IMR-90 (cell line): ENCODE data around the gene GPR17. TPM values are rescaled to one million over a fixed set of nuclear protein-coding genes. Genes with fewer than 3 reads are reported as not detected.

Experiments used
- polyA plus RNA-seq, 3 experiments: library from polyadenylated mRNA; depleted of rRNA; stranded (reverse); fragments of >200 nt; gene quantifications; 2 replicates each; pipeline ENCODE4 v1.2.3, GENCODE V29; 2012; ENCODE audit warnings: low replicate concordance in 1 of 3
- total RNA-seq: library from RNA; depleted of rRNA; stranded (reverse); fragments of >200 nt; gene quantifications from 2 replicates; pipeline ENCODE4 v1.2.3, GENCODE V29; 2012; rRNA removed

The GPR17 gene
- total and polyA plus RNA-seq, 2 of the 4 experiments (the other 2 are of a cell fraction): not detected

Other genes with a start within 250 kb of the GPR17 start
- gene PROC, start 227.7 kb upstream of the GPR17 start, total RNA-seq: 0.28 TPM in 1 of 2 replicates, not detected in the other
- 0.07 TPM in 1 of 2 replicates, not detected in the other for gene PROC, start 227.7 kb upstream of the GPR17 start, polyA plus RNA-seq (2012; rRNA removed)
- 50.0 and 52.5 TPM in 2 replicates for gene IWS1, start 119.7 kb upstream of the GPR17 start, total RNA-seq
- gene IWS1, start 119.7 kb upstream of the GPR17 start, polyA plus RNA-seq (2012; rRNA removed): 31.0 and 31.5 TPM in 2 replicates
- 0.18 and 0.28 TPM in 2 replicates for gene MYO7B, start 110.5 kb upstream of the GPR17 start, total RNA-seq
- 0.46 and 0.55 TPM in 2 replicates for gene MYO7B, start 110.5 kb upstream of the GPR17 start, polyA plus RNA-seq (2012; rRNA removed)
- gene LIMS2, start 29.4 kb downstream of the GPR17 start, total RNA-seq: 1.1 and 1.3 TPM in 2 replicates
- gene LIMS2, start 29.4 kb downstream of the GPR17 start, polyA plus RNA-seq (2012; rRNA removed): 17.8 and 18.8 TPM in 2 replicates
- 2.5 and 3.9 TPM in 2 replicates for gene SFT2D3, start 55.3 kb downstream of the GPR17 start, total RNA-seq
- gene SFT2D3, start 55.3 kb downstream of the GPR17 start, polyA plus RNA-seq (2012; rRNA removed): 3.1 TPM in 2 replicates
- gene WDR33, start 165.0 kb downstream of the GPR17 start, total RNA-seq: 41.2 and 47.8 TPM in 2 replicates
- gene WDR33, start 165.0 kb downstream of the GPR17 start, polyA plus RNA-seq (2012; rRNA removed): 14.9 and 19.6 TPM in 2 replicates
- 41.6 and 42.2 TPM in 2 replicates for gene POLR2D, start 212.0 kb downstream of the GPR17 start, total RNA-seq
- 12.9 and 18.0 TPM in 2 replicates for gene POLR2D, start 212.0 kb downstream of the GPR17 start, polyA plus RNA-seq (2012; rRNA removed)
- 14.0 and 16.1 TPM in 2 replicates for gene AMMECR1L, start 239.8 kb downstream of the GPR17 start, total RNA-seq
- 11.0 and 13.4 TPM in 2 replicates for gene AMMECR1L, start 239.8 kb downstream of the GPR17 start, polyA plus RNA-seq (2012; rRNA removed)